K562 (cell line): ENCODE measurements around the gene AAK1. TPM values are rescaled to one million over a fixed set of nuclear protein-coding genes. Genes with fewer than 3 reads are reported as not detected.

Source experiments
- ATAC-seq: fragments of 200-7000 bp; cut with Tn5 transposase; 3 replicates; pipeline ENCODE4 v1.9.1; 2020; ENCODE audit warnings: moderate library complexity
- BruUV-seq: library from RNA; stranded (reverse); fragments of 400-500 nt; replicated peaks from 2 replicates; lab custom pipeline; 2021; lab: Mats Ljungman, UMichigan
- CTCF ChIA-PET: fragments of 300-600 bp; formaldehyde crosslinking; extraction: SDS; loops from one replicate; lab custom pipeline; 2021; ENCODE audit warnings: low intra/inter-chr PET ratio; lab: Yijun Ruan, JAX
- POLR2A ChIA-PET: fragments of 300-600, 350-650 bp; sonication (Branson Sonifier 250); formaldehyde crosslinking; extraction: SDS; loops from one replicate; lab custom pipeline; 2021; ENCODE audit warnings: antibody characterized with exemption, inconsistent platforms; lab: Yijun Ruan, JAX
- DNase-seq, 4 experiments: peaks; one replicate each; pipeline versions ENCODE4 v3.0.0 to v3.0.0-alpha.2; 2011 to 2018; ENCODE audit warnings: low spot score in 3 of 4, mixed read lengths in 3 of 4; ENCODE audit errors: extremely low read depth in 1 of 4
- FAIRE-seq: peaks from 2 replicates; lab custom pipeline; 2011; peaks lifted over from hg19 to GRCh38; lab: Jason Lieb, UNC
- H2AFZ ChIP-seq: 2 replicates; pipeline ENCODE4 v1.6.0; 2011; ENCODE audit warnings: low read depth, low read length, control low read depth, inconsistent platforms
- H3K27ac ChIP-seq: fragments of 200-600 bp; 3 replicates; pipeline ENCODE4 v1.8.0; 2011; ENCODE audit warnings: low read depth, mild to moderate bottlenecking, control low read depth, inconsistent platforms, low read length, moderate library complexity, mixed read lengths; ENCODE audit errors: extremely low read depth
- H3K27me3 ChIP-seq, 2 experiments: fragments of 300-600 bp in 1 of 2; 2 replicates in 1 of 2; 3 replicates in 1 of 2; pipeline versions ENCODE4 v1.6.0 to v1.8.0; 2011; ENCODE audit warnings: inconsistent platforms in 2 of 2, low read length in 2 of 2, mild to moderate bottlenecking in 1 of 2, mixed read lengths in 1 of 2, moderate library complexity in 1 of 2; ENCODE audit not compliant: control insufficient read depth in 2 of 2, insufficient read depth in 2 of 2
- H3K36me3 ChIP-seq: fragments of 300-600 bp; 3 replicates; pipeline ENCODE4 v1.8.0; 2011; ENCODE audit warnings: mild to moderate bottlenecking, low read length, inconsistent platforms; ENCODE audit not compliant: control insufficient read depth, insufficient read depth
- H3K4me1 ChIP-seq, 2 experiments: fragments of 200-600 bp in 1 of 2; replicated peaks in 1 of 2; 2 replicates in 1 of 2; 3 replicates in 1 of 2; pipeline versions ENCODE4 v1.5.1 to v1.8.0; 2011; ENCODE audit warnings: inconsistent platforms in 2 of 2, low read length in 2 of 2, mild to moderate bottlenecking in 1 of 2, mixed read lengths in 1 of 2, moderate library complexity in 1 of 2; ENCODE audit not compliant: control insufficient read depth in 2 of 2, insufficient read depth in 2 of 2
- H3K4me2 ChIP-seq: 2 replicates; pipeline ENCODE4 v1.6.1; 2011; ENCODE audit warnings: low read length, control low read depth, inconsistent platforms, mixed read lengths; ENCODE audit not compliant: insufficient read depth
- H3K4me3 ChIP-seq: fragments of 200-600 bp; sonication (generic), shearing (Covaris generic); 2 replicates; pipeline ENCODE4 v1.5.1; 2016; ENCODE audit warnings: control low read depth, inconsistent platforms
- H3K79me2 ChIP-seq: fragments of 200-600 bp; 3 replicates; pipeline ENCODE4 v1.8.0; 2011; ENCODE audit warnings: low read length, inconsistent platforms; ENCODE audit not compliant: control insufficient read depth, insufficient read depth
- H3K9ac ChIP-seq, 2 experiments: 2 replicates each; pipeline versions ENCODE4 v1.6.0 to v1.6.1; 2011; ENCODE audit warnings: low read depth in 2 of 2, low read length in 2 of 2, control low read depth in 1 of 2, inconsistent platforms in 1 of 2, mild to moderate bottlenecking in 1 of 2, mixed read lengths in 1 of 2; ENCODE audit not compliant: insufficient read depth in 1 of 2
- H3K9me1 ChIP-seq: one replicate; pipeline ENCODE4 v1.6.0; 2011; ENCODE audit warnings: inconsistent platforms, mild to moderate bottlenecking, low read length, moderate library complexity; ENCODE audit not compliant: control insufficient read depth, insufficient read depth
- H3K9me3 ChIP-seq: replicated peaks from 2 replicates; pipeline ENCODE4 v1.5.1; 2011; ENCODE audit warnings: low read depth, low read length, inconsistent platforms; ENCODE audit not compliant: control insufficient read depth, insufficient read depth
- H4K20me1 ChIP-seq: replicated peaks from 2 replicates; pipeline ENCODE4 v1.6.1; 2011; ENCODE audit warnings: low read length, inconsistent platforms, mixed read lengths; ENCODE audit not compliant: control insufficient read depth, insufficient read depth
- CSDE1 ChIP-seq, 2 experiments: fragments of 450-650 bp; IDR thresholded peaks; 2 replicates each; pipeline ENCODE4 v1.6.1; 2016; ENCODE audit warnings: mild to moderate bottlenecking in 1 of 2
- MAZ ChIP-seq, 2 experiments: fragments of 450-650 bp in 1 of 2; sonication (generic) in 1 of 2; formaldehyde crosslinking; IDR thresholded peaks in 1 of 2; conservative IDR thresholded peaks in 1 of 2; 2 replicates each; pipeline versions ENCODE4 v1.4.0 to v1.5.0; 2020; ENCODE audit warnings: mild to moderate bottlenecking in 1 of 2, missing genetic modification reagents in 1 of 2
- MGA ChIP-seq: fragments of 450-650 bp; IDR thresholded peaks from 2 replicates; pipeline ENCODE4 v1.6.1; 2016; ENCODE audit warnings: mild to moderate bottlenecking, moderate library complexity
- MIER1 ChIP-seq: fragments of 450-650 bp; IDR thresholded peaks from 2 replicates; pipeline ENCODE4 v1.6.1; 2016; ENCODE audit warnings: antibody characterized with exemption, mild to moderate bottlenecking, low read depth
- POU5F1 ChIP-seq: fragments of 150-350 bp; IDR thresholded peaks from 2 replicates; pipeline ENCODE4 v1.6.1; 2014; ENCODE audit warnings: borderline replicate concordance, low read length, low read depth, mild to moderate bottlenecking; ENCODE audit not compliant: partially characterized antibody
- SREBF2 ChIP-seq: sonication (generic); formaldehyde crosslinking; IDR thresholded peaks from 2 replicates; pipeline ENCODE4 v1.4.0; 2020; ENCODE audit warnings: mild to moderate bottlenecking, missing genetic modification reagents
- TAF15 ChIP-seq: fragments of 200-400 bp; formaldehyde crosslinking; IDR thresholded peaks from 2 replicates; pipeline ENCODE4 v1.6.1; 2017; ENCODE audit warnings: mild to moderate bottlenecking, low read depth, low read length, moderate library complexity
- TFAP4 ChIP-seq: sonication (generic); formaldehyde crosslinking; IDR thresholded peaks from 2 replicates; pipeline ENCODE4 v1.8.0; 2022; ENCODE audit warnings: missing genetic modification reagents, mild to moderate bottlenecking, moderate library complexity, borderline replicate concordance
- USF2 ChIP-seq: sonication (generic); formaldehyde crosslinking; IDR thresholded peaks from 2 replicates; pipeline ENCODE4 v1.5.0; 2020; ENCODE audit warnings: missing genetic modification reagents
- WGBS: fragments of 100-300 bp; shearing (Covaris generic); methylation state at CpG from one replicate; pipeline ENCODE4 v1.1.6; 2016; ENCODE audit warnings: low coverage, mixed read lengths; ENCODE audit not compliant: insufficient coverage; ENCODE audit errors: missing lambda C conversion rate; 5-methylcytosine and 5-hydroxymethylcytosine counted together
- in situ Hi-C: fragments of 300-500 bp; cut with MboI; formaldehyde crosslinking; loops from 4 replicates; pipeline ENCODE4 v1.15.0; 2018; ENCODE audit warnings: inconsistent platforms, mixed read lengths
- intact Hi-C: fragments of 100-400 bp; cut with micrococcal nuclease; formaldehyde crosslinking; loops from 2 replicates; pipeline ENCODE4 v1.14.2; 2022
- polyA plus RNA-seq, 8 experiments: library from polyadenylated mRNA; depleted of rRNA in 4 of 8; stranded (reverse) in 5 of 8; unstranded in 3 of 8; fragments of >200 nt; fragmentation: Nextera tagmentation in 2 of 8; fragmentation: Illumina TruSeq in 1 of 8; extraction: Ambion mirVana in 2 of 8; extraction: Trizol in 1 of 8; gene quantifications; 2 replicates each; pipeline versions ENCODE4 v1.2.1 to v1.2.3, GENCODE V29; 2011 to 2014; ENCODE audit warnings: inconsistent platforms in 1 of 8, missing spikeins in 1 of 8
- total RNA-seq, 7 experiments: library from RNA; depleted of rRNA in 6 of 7; stranded (reverse); fragments of >200 nt in 6 of 7; fragmentation: Illumina TruSeq in 2 of 7; extraction: Trizol in 2 of 7; gene quantifications; 2 replicates each; pipeline versions ENCODE4 v1.2.1 to v1.2.3, GENCODE V29; 2011 to 2021; ENCODE audit warnings: low replicate concordance in 1 of 7

Gene AAK1
- total and polyA plus RNA-seq, 9 of the 15 experiments (the other 6 are each of a cell fraction or from before 2014, with no cell fraction given), result 0.89 to 17.1 (median 6.0) TPM

- no peak overlapping the region for H3K4me2 ChIP-seq
- no peaks in the 10 kb centered on the region for H4K20me1 ChIP-seq
- no peak overlapping the region for H3K27ac ChIP-seq
- BruUV-seq, result no TSS peak
- H3K9me1 ChIP-seq, result no peaks in the 10 kb centered on the region
- intact Hi-C loops (no loop called here), in situ Hi-C loops (no loop called here)
- no peak for FAIRE-seq
- no peak overlapping the region for H3K4me3 ChIP-seq
- no peaks in the 10 kb centered on the region for H3K9me3 ChIP-seq
- H3K79me2 ChIP-seq, result no peaks in the 10 kb centered on the region; the same call in 2 of the 3 replicates
- no peaks in the 10 kb centered on the region for H3K36me3 ChIP-seq
- H3K9ac ChIP-seq, result no peak overlapping the region
- CTCF ChIA-PET, result no interaction called here
- ATAC-seq, result no peak
- 93% methylated on average over 4 of the region's 4 CpGs for WGBS
- no peaks in the 10 kb centered on the region for H3K27me3 ChIP-seq
- POLR2A ChIA-PET, result interaction anchor here (0.5 to 1.4 kb wide), 3 partner anchors 8 to 22 kb away, joined by 3 to 5 read pairs (median 4); no protein-coding TSS in a partner anchor
- peaks cover 4 to 30% of the 10 kb centered on the region in 2 experiments for H3K4me1 ChIP-seq
- no peak for DNase-seq
- H2AFZ ChIP-seq, result no peak overlapping the region
- TF ChIP-seq CSDE1 (IDR thresholded peaks at IDR 0.05) (no peak), POU5F1 (no peak), TAF15 (no peak), USF2 (CRISPR knock-in tag) (no peak), SREBF2 (CRISPR knock-in tag) (no peak), MIER1 (no peak), MGA (no peak), MAZ (CRISPR knock-in tag; conservative IDR thresholded peaks at IDR 0.05 in 1 of 2, IDR thresholded peaks at IDR 0.05 in 1 of 2) (no peak), TFAP4 (no peak)
These were observed 27.6 kb downstream of the AAK1 start for GRCh38 chr2:69615969-69616368.
